WTC11 (cell line): ENCODE results near the gene METTL1. TPM values are rescaled to one million over a fixed set of nuclear protein-coding genes. Genes with fewer than 3 reads are reported as not detected.
A peak's percentile ranks its signal among the peaks of the same experiment; 100 is the strongest.

Source experiments
- ATAC-seq: fragments of 200-7000 bp; cut with Tn5 transposase; 2 replicates; pipeline ENCODE4 v1.10.0; 2021; ENCODE audit warnings: mild to moderate bottlenecking, moderate library complexity
- CTCF ChIA-PET: fragments of 300-600 bp; sonication (Branson Sonifier 250); formaldehyde crosslinking; loops from one replicate; lab custom pipeline; 2021; ENCODE audit warnings: antibody characterized with exemption; lab: Charles Lee
- POLR2A ChIA-PET: fragments of 350-600 bp; sonication (Branson Sonifier 250); formaldehyde crosslinking; loops from one replicate; lab custom pipeline; 2021; ENCODE audit warnings: antibody characterized with exemption; lab: Charles Lee
- DNase-seq: peaks from one replicate; pipeline ENCODE4 v3.0.0; 2021; ENCODE audit warnings: low spot score
- H3K27ac Mint-ChIP-seq: 2 replicates; pipeline ENCODE4 v1.8.0; 2021; ENCODE audit warnings: mixed read lengths
- H3K27me3 Mint-ChIP-seq: 2 replicates; pipeline ENCODE4 v1.8.0; 2021; ENCODE audit warnings: low read depth, mild to moderate bottlenecking, moderate library complexity, mixed read lengths
- H3K36me3 Mint-ChIP-seq: 2 replicates; pipeline ENCODE4 v1.8.0; 2021; ENCODE audit warnings: mixed read lengths
- H3K4me1 Mint-ChIP-seq: 2 replicates; pipeline ENCODE4 v1.8.0; 2022; ENCODE audit warnings: mixed read lengths
- H3K4me3 Mint-ChIP-seq: 2 replicates; pipeline ENCODE4 v1.8.0; 2021; ENCODE audit warnings: mild to moderate bottlenecking, moderate library complexity, mixed read lengths
- H3K9me3 Mint-ChIP-seq: 2 replicates; pipeline ENCODE4 v1.8.0; 2021; ENCODE audit warnings: mixed read lengths
- CTCF ChIP-seq: fragments of 200-600 bp; IDR thresholded peaks from 2 replicates; pipeline ENCODE4 v1.8.0; 2022; ENCODE audit warnings: antibody characterized with exemption
- ERG ChIP-seq: fragments of 250-450 bp; sonication (Bioruptor Pico); IDR thresholded peaks from 2 replicates; pipeline ENCODE4 v1.8.0; 2021; ENCODE audit warnings: mild to moderate bottlenecking
- FOXK1 ChIP-seq: sonication (generic); formaldehyde crosslinking; IDR thresholded peaks from 2 replicates; pipeline ENCODE4 v1.8.0; 2022; ENCODE audit warnings: mild to moderate bottlenecking, moderate library complexity, missing genetic modification reagents
- GABPB1 ChIP-seq: sonication (generic); formaldehyde crosslinking; IDR thresholded peaks from 2 replicates; pipeline ENCODE4 v1.8.1; 2023; ENCODE audit warnings: mild to moderate bottlenecking, missing genetic modification reagents
- HMGXB4 ChIP-seq: sonication (generic); formaldehyde crosslinking; IDR thresholded peaks from 2 replicates; pipeline ENCODE4 v1.8.1; 2023; ENCODE audit warnings: mild to moderate bottlenecking, moderate library complexity, missing genetic modification reagents
- JAZF1 ChIP-seq: fragments of 250-450 bp; sonication (Bioruptor Pico); IDR thresholded peaks from 2 replicates; pipeline ENCODE4 v1.9.0; 2021; ENCODE audit warnings: moderate library complexity, mild to moderate bottlenecking, inconsistent platforms
- NFATC4 ChIP-seq: fragments of 250-450 bp; sonication (Bioruptor Pico); IDR thresholded peaks from 2 replicates; pipeline ENCODE4 v1.9.0; 2021; ENCODE audit warnings: mild to moderate bottlenecking
- NFE2L1 ChIP-seq: sonication (generic); formaldehyde crosslinking; IDR thresholded peaks from 2 replicates; pipeline ENCODE4 v1.8.1; 2023; ENCODE audit warnings: missing genetic modification reagents
- NR1H2 ChIP-seq: sonication (generic); formaldehyde crosslinking; IDR thresholded peaks from 2 replicates; pipeline ENCODE4 v1.9.0; 2021; ENCODE audit warnings: mild to moderate bottlenecking, moderate library complexity, missing genetic modification reagents
- NR2C2 ChIP-seq: sonication (generic); formaldehyde crosslinking; IDR thresholded peaks from 2 replicates; pipeline ENCODE4 v1.8.0; 2022; ENCODE audit warnings: mild to moderate bottlenecking, missing genetic modification reagents
- RORB ChIP-seq: fragments of 250-450 bp; sonication (Bioruptor Pico); IDR thresholded peaks from 2 replicates; pipeline ENCODE4 v1.9.0; 2021; ENCODE audit warnings: mild to moderate bottlenecking
- SMAD4 ChIP-seq: sonication (generic); formaldehyde crosslinking; IDR thresholded peaks from 2 replicates; pipeline ENCODE4 v1.8.0; 2022; ENCODE audit warnings: mild to moderate bottlenecking, missing genetic modification reagents
- SP1 ChIP-seq: sonication (generic); formaldehyde crosslinking; conservative IDR thresholded peaks from 2 replicates; pipeline ENCODE4 v1.8.1; 2022; ENCODE audit warnings: missing genetic modification reagents
- STAT6 ChIP-seq: sonication (generic); formaldehyde crosslinking; conservative IDR thresholded peaks from 2 replicates; pipeline ENCODE4 v1.8.1; 2023; ENCODE audit warnings: mild to moderate bottlenecking, low read depth, missing genetic modification reagents, moderate library complexity
- TEAD1 ChIP-seq: sonication (generic); formaldehyde crosslinking; IDR thresholded peaks from 2 replicates; pipeline ENCODE4 v1.8.0; 2022; ENCODE audit warnings: mild to moderate bottlenecking, missing genetic modification reagents
- TEAD4 ChIP-seq: sonication (generic); formaldehyde crosslinking; IDR thresholded peaks from 2 replicates; pipeline ENCODE4 v1.8.0; 2022; ENCODE audit warnings: mild to moderate bottlenecking, missing genetic modification reagents
- ZBTB21 ChIP-seq: sonication (generic); formaldehyde crosslinking; IDR thresholded peaks from 2 replicates; pipeline ENCODE4 v1.8.1; 2023; ENCODE audit warnings: mild to moderate bottlenecking, missing genetic modification reagents, borderline replicate concordance
- ZNF121 ChIP-seq: sonication (generic); formaldehyde crosslinking; IDR thresholded peaks from 2 replicates; pipeline ENCODE4 v1.8.0; 2023; ENCODE audit warnings: missing genetic modification reagents
- ZNF416 ChIP-seq: fragments of 250-450 bp; sonication (Bioruptor Pico); IDR thresholded peaks from 2 replicates; pipeline ENCODE4 v1.9.0; 2021; ENCODE audit warnings: mild to moderate bottlenecking, inconsistent platforms
- total RNA-seq: library from RNA; stranded (reverse); gene quantifications from 3 replicates; pipeline ENCODE4 v1.2.3, GENCODE V29; 2021
- TF ChIP-seq, protein P1 (sequence below): fragments of 250-450 bp; sonication (Bioruptor Pico); IDR thresholded peaks from 2 replicates; pipeline ENCODE4 v2.1.2; 2022; ENCODE audit warnings: mild to moderate bottlenecking, moderate library complexity
- TF ChIP-seq, protein P2 (sequence below): sonication (generic); formaldehyde crosslinking; IDR thresholded peaks from 2 replicates; pipeline ENCODE4 v1.8.0; 2022; ENCODE audit warnings: mild to moderate bottlenecking, missing genetic modification reagents
- TF ChIP-seq, protein P3 (sequence below): sonication (generic); formaldehyde crosslinking; IDR thresholded peaks from 2 replicates; pipeline ENCODE4 v1.8.1; 2022; ENCODE audit warnings: low read depth, mild to moderate bottlenecking, moderate library complexity, missing genetic modification reagents, borderline replicate concordance

METTL1 gene
- total RNA-seq, 1 experiment from 2014 or later: 25.5 TPM

DNA sequence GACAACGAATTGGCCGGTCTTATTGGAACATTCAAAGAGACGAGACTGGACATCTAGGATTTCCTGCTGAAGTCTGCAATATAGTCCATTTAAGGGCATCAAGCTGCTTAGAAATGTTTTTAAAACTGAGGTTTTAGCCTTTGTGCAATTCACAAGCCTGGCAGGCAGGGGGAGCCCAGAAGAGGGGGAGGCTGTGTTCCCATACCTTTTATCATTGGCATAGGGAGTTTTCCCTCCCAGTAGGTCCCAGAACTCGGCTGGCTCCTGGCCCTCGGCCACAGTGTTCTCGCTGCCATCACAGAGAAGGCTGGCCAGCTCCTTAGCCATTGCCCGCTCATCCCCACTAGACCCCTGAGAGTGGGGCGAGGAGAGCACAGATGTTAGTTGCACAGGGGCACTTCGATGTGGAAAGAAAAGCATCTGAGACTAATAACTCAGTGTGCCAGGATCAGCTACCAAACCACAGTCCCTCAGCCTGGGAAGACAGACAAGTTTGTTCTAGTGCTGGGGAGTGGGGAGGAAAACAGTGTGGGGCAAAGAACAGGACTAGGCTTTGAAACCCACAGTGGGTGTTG lies 31.5 kb upstream of the METTL1 start:
- CTCF ChIA-PET: interaction anchor here (0.6 to 4.2 kb wide), 29 partner anchors 8 to 192 kb away, joined by 3 to 60 read pairs (median 5); partner anchors contain the start of genes ARHGEF25, AVIL, EEF1AKMT3 and METTL1
- POLR2A ChIA-PET: interaction anchor here (0.8 kb wide), 1 partner anchor 12 kb away, joined by 4 read pairs; no protein-coding TSS in a partner anchor
- H3K27me3 Mint-ChIP-seq: no peaks in the 10 kb centered on the region

GRCh38 chr12:57802607-57803006 lies 30.7 kb upstream of the METTL1 start:
- POLR2A ChIA-PET: interaction anchor here (0.8 kb wide), 1 partner anchor 13 kb away, joined by 4 read pairs; no protein-coding TSS in a partner anchor

More for the DNA sequence above, 31.5 kb upstream of the METTL1 start:
- Mint-ChIP-seq H3K36me3 (peaks cover 2% of the 10 kb centered on the region), H3K4me3 (no peak overlapping the region), H3K9me3 (no peaks in the 10 kb centered on the region), H3K27ac (no peak overlapping the region), H3K4me1 (no peaks in the 10 kb centered on the region)
- ATAC-seq: peak; percentile 98
- TF ChIP-seq TEAD4: no peak
- TF ChIP-seq SP1 (CRISPR knock-in tag): 0 out of 2 replicates have a peak, but pooled peaks have one; percentile 25
- no peak for TF ChIP-seq NFATC4 (CRISPR knock-in tag)
- 0 out of 2 replicates have a peak, but pooled peaks have one; percentile 39 for TF ChIP-seq ZNF416 (CRISPR knock-in tag)
- TF ChIP-seq ERG: no peak
- peak; percentile 49; the same call in 1 of the 2 replicates for TF ChIP-seq CTCF
- no peak for TF ChIP-seq HMGXB4 (CRISPR knock-in tag)
- TF ChIP-seq ZBTB21 (CRISPR knock-in tag): no peak
- no peak for TF ChIP-seq GABPB1 (CRISPR knock-in tag)
- peak; percentile 75 for DNase-seq

DNA sequence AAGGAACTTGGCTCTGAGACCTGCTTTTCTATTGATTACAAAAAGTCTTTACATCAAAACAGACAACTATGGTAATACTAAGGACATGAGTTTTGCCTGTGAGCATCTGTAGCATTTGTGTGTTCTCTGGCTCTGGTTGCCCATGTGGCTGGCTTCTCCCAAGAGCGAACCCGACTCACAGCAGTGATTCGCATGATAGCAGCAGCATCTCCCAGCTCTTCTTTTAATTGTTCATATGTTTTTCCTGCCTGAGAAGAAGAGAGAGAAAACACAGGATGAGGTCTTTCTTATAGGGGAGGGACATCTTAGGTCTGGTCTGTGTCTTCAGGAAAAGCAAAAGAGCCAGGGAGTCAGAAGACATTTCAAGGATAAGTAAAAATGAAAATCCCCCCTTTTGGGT lies 29.1 kb upstream of the METTL1 start:
- ChIA-PET CTCF (interaction anchor here (1.4 to 4.2 kb wide), 2 partner anchors 13 to 34 kb away, joined by 3 to 60 read pairs; partner anchors contain the start of gene CYP27B1), POLR2A (interaction anchor here (0.7 to 1.0 kb wide), 2 partner anchors 45 to 1085 kb away, joined by 4 to 5 read pairs; no protein-coding TSS in a partner anchor)
- ATAC-seq (no peak), DNase-seq (no peak)
- Mint-ChIP-seq H3K27me3 (no peaks in the 10 kb centered on the region), H3K4me1 (no peaks in the 10 kb centered on the region), H3K36me3 (peaks cover 13% of the 10 kb centered on the region), H3K4me3 (no peak overlapping the region), H3K27ac (no peak overlapping the region), H3K9me3 (no peaks in the 10 kb centered on the region)
- TF ChIP-seq NFE2L1 (CRISPR knock-in tag) (no peak), RORB (no peak), ZNF121 (no peak), TEAD1 (CRISPR knock-in tag) (no peak), STAT6 (no peak)
- TF ChIP-seq, protein P1, sequence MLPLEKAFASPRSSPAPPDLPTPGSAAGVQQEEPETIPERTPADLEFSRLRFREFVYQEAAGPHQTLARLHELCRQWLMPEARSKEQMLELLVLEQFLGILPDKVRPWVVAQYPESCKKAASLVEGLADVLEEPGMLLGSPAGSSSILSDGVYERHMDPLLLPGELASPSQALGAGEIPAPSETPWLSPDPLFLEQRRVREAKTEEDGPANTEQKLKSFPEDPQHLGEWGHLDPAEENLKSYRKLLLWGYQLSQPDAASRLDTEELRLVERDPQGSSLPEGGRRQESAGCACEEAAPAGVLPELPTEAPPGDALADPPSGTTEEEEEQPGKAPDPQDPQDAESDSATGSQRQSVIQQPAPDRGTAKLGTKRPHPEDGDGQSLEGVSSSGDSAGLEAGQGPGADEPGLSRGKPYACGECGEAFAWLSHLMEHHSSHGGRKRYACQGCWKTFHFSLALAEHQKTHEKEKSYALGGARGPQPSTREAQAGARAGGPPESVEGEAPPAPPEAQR (CRISPR knock-in tag): no peak

More at GRCh38 chr12:57802607-57803006, 30.7 kb upstream of the METTL1 start:
- no peaks in the 10 kb centered on the region for H3K9me3 Mint-ChIP-seq
- no peak for TF ChIP-seq NR1H2 (CRISPR knock-in tag)
- TF ChIP-seq, protein P2, sequence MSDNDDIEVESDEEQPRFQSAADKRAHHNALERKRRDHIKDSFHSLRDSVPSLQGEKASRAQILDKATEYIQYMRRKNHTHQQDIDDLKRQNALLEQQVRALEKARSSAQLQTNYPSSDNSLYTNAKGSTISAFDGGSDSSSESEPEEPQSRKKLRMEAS (CRISPR knock-in tag): no peak
- no peak for TF ChIP-seq FOXK1
- TF ChIP-seq, protein P3, sequence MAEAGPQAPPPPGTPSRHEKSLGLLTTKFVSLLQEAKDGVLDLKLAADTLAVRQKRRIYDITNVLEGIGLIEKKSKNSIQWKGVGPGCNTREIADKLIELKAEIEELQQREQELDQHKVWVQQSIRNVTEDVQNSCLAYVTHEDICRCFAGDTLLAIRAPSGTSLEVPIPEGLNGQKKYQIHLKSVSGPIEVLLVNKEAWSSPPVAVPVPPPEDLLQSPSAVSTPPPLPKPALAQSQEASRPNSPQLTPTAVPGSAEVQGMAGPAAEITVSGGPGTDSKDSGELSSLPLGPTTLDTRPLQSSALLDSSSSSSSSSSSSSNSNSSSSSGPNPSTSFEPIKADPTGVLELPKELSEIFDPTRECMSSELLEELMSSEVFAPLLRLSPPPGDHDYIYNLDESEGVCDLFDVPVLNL (CRISPR knock-in tag): no peak
- no peak for TF ChIP-seq SMAD4 (CRISPR knock-in tag)
- TF ChIP-seq NR2C2 (CRISPR knock-in tag): no peak
- no peak for TF ChIP-seq JAZF1
- no peak for TF ChIP-seq SP1 (CRISPR knock-in tag)
- TF ChIP-seq, all 79 proteins: peak for 0
- Mint-ChIP-seq H3K4me3 (no peak overlapping the region), H3K36me3 (peaks cover 2% of the 10 kb centered on the region), H3K27ac (0 out of 2 replicates have a peak overlapping the region, but pooled peaks have one; percentile 27), H3K27me3 (no peaks in the 10 kb centered on the region), H3K4me1 (no peaks in the 10 kb centered on the region)
- CTCF ChIA-PET: interaction anchor here (0.6 to 4.2 kb wide), 27 partner anchors 8 to 191 kb away, joined by 3 to 60 read pairs (median 5); partner anchors contain the start of genes ARHGEF25, AVIL, EEF1AKMT3 and METTL1
- DNase-seq (no peak), ATAC-seq (no peak)
